ENCODE data around the gene PLXNA1. TPM values are rescaled to one million over a fixed set of nuclear protein-coding genes. Genes with fewer than 3 reads are reported as not detected.

PLXNA1 gene
- total and polyA plus RNA-seq, 5 donors from 2014 or later: 0.25 to 12.6 (median 0.36) TPM

- no peak overlapping the region for H3K27ac ChIP-seq (ENCODE audit: insufficient read depth, low read length, poor library complexity, severe bottlenecking)
- H3K9me3 ChIP-seq (ENCODE audit: control insufficient read depth in 2 of 2, low read length in 2 of 2): no peaks in the 10 kb centered on the region
- no peaks in the 10 kb centered on the region for H3K36me3 ChIP-seq (ENCODE audit: control insufficient read depth, insufficient read depth, low read length)
- no peak overlapping the region for H3K4me3 ChIP-seq (ENCODE audit: low read depth, low read length)
- ATAC-seq (ENCODE audit: low read depth in 2 of 2) (no peak), DNase-seq (no peak)
- no peaks in the 10 kb centered on the region for H3K36me3 Mint-ChIP-seq
- no peaks in the 10 kb centered on the region for H3K27me3 Mint-ChIP-seq
- H3K4me3 Mint-ChIP-seq: no peak overlapping the region
- no peaks in the 10 kb centered on the region for H3K4me1 ChIP-seq (ENCODE audit: control insufficient read depth, insufficient read depth, low read length, poor library complexity, severe bottlenecking)
- no peaks in the 10 kb centered on the region for H3K27me3 ChIP-seq (ENCODE audit: control insufficient read depth, insufficient read depth, low read length)
- H3K27ac Mint-ChIP-seq: no peak overlapping the region
- H3K9me3 Mint-ChIP-seq: no peaks in the 10 kb centered on the region
- H3K4me1 Mint-ChIP-seq: no peaks in the 10 kb centered on the region
These were observed 26.6 kb downstream of the PLXNA1 start for GRCh38 chr3:127009531-127009930.

- DNase-seq: no peak
- Histone ChIP-seq H3K4me3 (ENCODE audit: low read depth, low read length) (no peak overlapping the region), H3K27me3 (ENCODE audit: control insufficient read depth, insufficient read depth, low read length) (no peaks in the 10 kb centered on the region), H3K36me3 (ENCODE audit: control insufficient read depth, insufficient read depth, low read length) (no peaks in the 10 kb centered on the region), H3K27ac (ENCODE audit: insufficient read depth, low read length, poor library complexity, severe bottlenecking) (no peak overlapping the region), H3K9me3 (ENCODE audit: control insufficient read depth in 2 of 2, low read length in 2 of 2) (no peaks in the 10 kb centered on the region), H3K4me1 (ENCODE audit: control insufficient read depth, insufficient read depth, low read length, poor library complexity, severe bottlenecking) (no peaks in the 10 kb centered on the region)
- Mint-ChIP-seq H3K9me3 (no peaks in the 10 kb centered on the region), H3K27me3 (no peaks in the 10 kb centered on the region), H3K4me3 (no peak overlapping the region), H3K36me3 (peaks cover 2% of the 10 kb centered on the region), H3K4me1 (no peaks in the 10 kb centered on the region), H3K27ac (peak overlapping the region in 1 of 3 donors; percentile 65)
- no peak for ATAC-seq (ENCODE audit: low read depth in 2 of 2)
These were observed 28.5 kb downstream of the PLXNA1 start for GRCh38 chr3:127011270-127011992.

- peaks cover 5% of the 10 kb centered on the region for H3K36me3 Mint-ChIP-seq
- no peaks in the 10 kb centered on the region for H3K9me3 ChIP-seq (ENCODE audit: control insufficient read depth in 2 of 2, low read length in 2 of 2)
- H3K27me3 Mint-ChIP-seq: no peaks in the 10 kb centered on the region
- peak overlapping the region in 1 of 3 donors; percentile 65 for H3K27ac Mint-ChIP-seq
- H3K27me3 ChIP-seq (ENCODE audit: control insufficient read depth, insufficient read depth, low read length): no peaks in the 10 kb centered on the region
- no peaks in the 10 kb centered on the region for H3K4me1 Mint-ChIP-seq
- DNase-seq: no peak
- no peaks in the 10 kb centered on the region for H3K4me1 ChIP-seq (ENCODE audit: control insufficient read depth, insufficient read depth, low read length, poor library complexity, severe bottlenecking)
- H3K4me3 ChIP-seq (ENCODE audit: low read depth, low read length): no peak overlapping the region
- no peak overlapping the region for H3K27ac ChIP-seq (ENCODE audit: insufficient read depth, low read length, poor library complexity, severe bottlenecking)
- no peak for ATAC-seq (ENCODE audit: low read depth in 2 of 2)
- H3K9me3 Mint-ChIP-seq: no peaks in the 10 kb centered on the region
- H3K4me3 Mint-ChIP-seq: no peak overlapping the region
- H3K36me3 ChIP-seq (ENCODE audit: control insufficient read depth, insufficient read depth, low read length): no peaks in the 10 kb centered on the region
These were observed 29.2 kb downstream of the PLXNA1 start for GRCh38 chr3:127012091-127012490.

DNA sequence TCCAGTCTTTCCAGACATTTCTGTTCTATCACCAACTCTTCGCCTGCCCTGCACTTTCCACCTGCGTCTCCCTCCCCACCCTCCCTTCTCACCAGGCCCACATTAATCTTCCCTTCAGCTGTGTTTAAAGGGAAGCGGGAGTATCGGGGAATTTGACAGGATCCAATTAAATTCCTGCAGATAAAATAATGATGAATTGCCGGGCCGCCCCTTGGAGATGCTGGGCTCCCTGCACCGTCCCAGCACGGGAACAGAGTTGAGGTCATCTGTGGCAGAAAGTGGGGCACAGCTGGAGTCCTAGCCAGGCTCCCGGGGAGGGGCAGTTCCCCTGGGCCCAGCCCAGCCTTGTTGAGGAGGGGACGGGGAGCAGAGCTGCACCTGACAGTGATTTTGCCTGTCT is 30.3 kb downstream of the PLXNA1 start:
- Histone ChIP-seq H3K9me3 (ENCODE audit: control insufficient read depth in 2 of 2, low read length in 2 of 2) (no peaks in the 10 kb centered on the region), H3K27ac (ENCODE audit: insufficient read depth, low read length, poor library complexity, severe bottlenecking) (no peak overlapping the region), H3K36me3 (ENCODE audit: control insufficient read depth, insufficient read depth, low read length) (no peaks in the 10 kb centered on the region), H3K4me3 (ENCODE audit: low read depth, low read length) (no peak overlapping the region), H3K27me3 (ENCODE audit: control insufficient read depth, insufficient read depth, low read length) (no peaks in the 10 kb centered on the region), H3K4me1 (ENCODE audit: control insufficient read depth, insufficient read depth, low read length, poor library complexity, severe bottlenecking) (no peaks in the 10 kb centered on the region)
- H3K4me3 Mint-ChIP-seq: no peak overlapping the region
- H3K4me1 Mint-ChIP-seq: no peaks in the 10 kb centered on the region
- no peak overlapping the region for H3K27ac Mint-ChIP-seq
- no peak for ATAC-seq (ENCODE audit: low read depth in 2 of 2)
- no peaks in the 10 kb centered on the region for H3K9me3 Mint-ChIP-seq
- peaks cover 10% of the 10 kb centered on the region for H3K36me3 Mint-ChIP-seq
- no peak for DNase-seq
- H3K27me3 Mint-ChIP-seq: no peaks in the 10 kb centered on the region

- Histone ChIP-seq H3K9me3 (ENCODE audit: control insufficient read depth in 2 of 2, low read length in 2 of 2) (no peaks in the 10 kb centered on the region), H3K27me3 (ENCODE audit: control insufficient read depth, insufficient read depth, low read length) (no peaks in the 10 kb centered on the region), H3K27ac (ENCODE audit: insufficient read depth, low read length, poor library complexity, severe bottlenecking) (no peak overlapping the region), H3K4me3 (ENCODE audit: low read depth, low read length) (no peak overlapping the region), H3K4me1 (ENCODE audit: control insufficient read depth, insufficient read depth, low read length, poor library complexity, severe bottlenecking) (no peaks in the 10 kb centered on the region), H3K36me3 (ENCODE audit: control insufficient read depth, insufficient read depth, low read length) (no peaks in the 10 kb centered on the region)
- H3K36me3 Mint-ChIP-seq: peaks cover 14% of the 10 kb centered on the region
- H3K9me3 Mint-ChIP-seq: no peaks in the 10 kb centered on the region
- DNase-seq (no peak), ATAC-seq (ENCODE audit: low read depth in 2 of 2) (no peak)
- no peaks in the 10 kb centered on the region for H3K27me3 Mint-ChIP-seq
- no peak overlapping the region for H3K4me3 Mint-ChIP-seq
- no peaks in the 10 kb centered on the region for H3K4me1 Mint-ChIP-seq
- no peak overlapping the region for H3K27ac Mint-ChIP-seq
These were observed 31.0 kb downstream of the PLXNA1 start for GRCh38 chr3:127013758-127014535.

- H3K4me3 Mint-ChIP-seq: no peak overlapping the region
- H3K36me3 Mint-ChIP-seq: peaks cover 15% of the 10 kb centered on the region
- no peaks in the 10 kb centered on the region for H3K9me3 Mint-ChIP-seq
- Histone ChIP-seq H3K4me3 (ENCODE audit: low read depth, low read length) (no peak overlapping the region), H3K9me3 (ENCODE audit: control insufficient read depth in 2 of 2, low read length in 2 of 2) (no peaks in the 10 kb centered on the region), H3K27me3 (ENCODE audit: control insufficient read depth, insufficient read depth, low read length) (no peaks in the 10 kb centered on the region), H3K4me1 (ENCODE audit: control insufficient read depth, insufficient read depth, low read length, poor library complexity, severe bottlenecking) (no peaks in the 10 kb centered on the region), H3K27ac (ENCODE audit: insufficient read depth, low read length, poor library complexity, severe bottlenecking) (no peak overlapping the region), H3K36me3 (ENCODE audit: control insufficient read depth, insufficient read depth, low read length) (no peaks in the 10 kb centered on the region)
- no peaks in the 10 kb centered on the region for H3K4me1 Mint-ChIP-seq
- peak overlapping the region in 1 of 3 donors; percentile 91 for H3K27ac Mint-ChIP-seq
- DNase-seq: no peak
- H3K27me3 Mint-ChIP-seq: no peaks in the 10 kb centered on the region
- ATAC-seq (ENCODE audit: low read depth in 2 of 2): no peak
These were observed 31.8 kb downstream of the PLXNA1 start for GRCh38 chr3:127014536-127015281.

GRCh38 chr3:127015282-127016042 is 32.5 kb downstream of the PLXNA1 start:
- no peak for DNase-seq
- H3K9me3 Mint-ChIP-seq: no peaks in the 10 kb centered on the region
- peaks cover 19% of the 10 kb centered on the region for H3K36me3 Mint-ChIP-seq
- no peak overlapping the region for H3K4me3 Mint-ChIP-seq
- no peaks in the 10 kb centered on the region for H3K4me1 ChIP-seq (ENCODE audit: control insufficient read depth, insufficient read depth, low read length, poor library complexity, severe bottlenecking)
- no peaks in the 10 kb centered on the region for H3K4me1 Mint-ChIP-seq
- H3K4me3 ChIP-seq (ENCODE audit: low read depth, low read length): no peak overlapping the region
- no peak overlapping the region for H3K27ac Mint-ChIP-seq
- H3K9me3 ChIP-seq (ENCODE audit: control insufficient read depth in 2 of 2, low read length in 2 of 2): no peaks in the 10 kb centered on the region
- no peaks in the 10 kb centered on the region for H3K36me3 ChIP-seq (ENCODE audit: control insufficient read depth, insufficient read depth, low read length)
- ATAC-seq (ENCODE audit: low read depth in 2 of 2): no peak
- H3K27ac ChIP-seq (ENCODE audit: insufficient read depth, low read length, poor library complexity, severe bottlenecking): no peak overlapping the region
- no peaks in the 10 kb centered on the region for H3K27me3 Mint-ChIP-seq
- no peaks in the 10 kb centered on the region for H3K27me3 ChIP-seq (ENCODE audit: control insufficient read depth, insufficient read depth, low read length)
